IPS-20b (cell line): ENCODE measurements around the gene LRRTM3.
A peak's percentile ranks its signal among the peaks of the same experiment; 100 is the strongest.

Experiments
- H3K27ac ChIP-seq: one replicate; pipeline ENCODE4 v1.5.1; 2013; ENCODE audit warnings: low read length
- H3K27me3 ChIP-seq: 2 replicates; pipeline ENCODE4 v1.6.1; 2013; ENCODE audit warnings: mild to moderate bottlenecking, low read length, inconsistent platforms; ENCODE audit not compliant: insufficient read depth
- H3K36me3 ChIP-seq: 2 replicates; pipeline ENCODE4 v1.6.1; 2013; ENCODE audit warnings: low read depth, mild to moderate bottlenecking, inconsistent platforms, low read length, moderate library complexity; ENCODE audit not compliant: insufficient read depth
- H3K4me1 ChIP-seq: 2 replicates; pipeline ENCODE4 v1.6.1; 2013; ENCODE audit warnings: mild to moderate bottlenecking, control low read depth, inconsistent platforms, low read length, moderate library complexity; ENCODE audit not compliant: insufficient read depth
- H3K4me3 ChIP-seq: 2 replicates; pipeline ENCODE4 v1.5.1; 2013; ENCODE audit warnings: mild to moderate bottlenecking, low read length, inconsistent platforms
- H3K9ac ChIP-seq: 2 replicates; pipeline ENCODE4 v1.6.1; 2013; ENCODE audit warnings: low read depth, mild to moderate bottlenecking, inconsistent platforms, low read length, moderate library complexity
- H3K9me3 ChIP-seq: 2 replicates; pipeline ENCODE4 v1.6.1; 2013; ENCODE audit warnings: mild to moderate bottlenecking, low read depth, low read length, inconsistent platforms; ENCODE audit not compliant: insufficient read depth

Gene LRRTM3

DNA sequence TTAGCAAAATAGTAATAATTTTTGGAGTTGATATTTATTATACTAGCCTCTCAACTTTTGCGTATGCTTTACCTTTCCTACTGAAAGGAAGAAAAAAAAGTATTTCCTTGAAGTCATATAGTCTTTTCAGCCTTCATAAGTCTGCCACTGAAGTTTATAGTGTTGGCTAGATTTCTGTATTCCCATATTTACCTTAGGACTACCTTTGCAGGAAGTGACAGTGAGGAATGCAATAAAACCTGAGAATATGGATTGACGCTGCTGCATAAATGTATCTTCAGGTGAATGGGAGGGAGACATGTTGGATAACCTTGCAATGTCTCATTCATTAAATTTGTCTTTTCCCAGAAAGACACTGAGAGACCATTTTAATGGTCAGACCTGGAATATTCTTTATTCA is 6.6 kb upstream of the LRRTM3 start:
- Histone ChIP-seq H3K27ac (no peak overlapping the region), H3K36me3 (no peaks in the 10 kb centered on the region), H3K4me3 (no peak overlapping the region), H3K4me1 (no peaks in the 10 kb centered on the region; the same call in 1 of the 2 replicates), H3K9ac (no peak overlapping the region), H3K27me3 (no peaks in the 10 kb centered on the region), H3K9me3 (no peaks in the 10 kb centered on the region)

DNA sequence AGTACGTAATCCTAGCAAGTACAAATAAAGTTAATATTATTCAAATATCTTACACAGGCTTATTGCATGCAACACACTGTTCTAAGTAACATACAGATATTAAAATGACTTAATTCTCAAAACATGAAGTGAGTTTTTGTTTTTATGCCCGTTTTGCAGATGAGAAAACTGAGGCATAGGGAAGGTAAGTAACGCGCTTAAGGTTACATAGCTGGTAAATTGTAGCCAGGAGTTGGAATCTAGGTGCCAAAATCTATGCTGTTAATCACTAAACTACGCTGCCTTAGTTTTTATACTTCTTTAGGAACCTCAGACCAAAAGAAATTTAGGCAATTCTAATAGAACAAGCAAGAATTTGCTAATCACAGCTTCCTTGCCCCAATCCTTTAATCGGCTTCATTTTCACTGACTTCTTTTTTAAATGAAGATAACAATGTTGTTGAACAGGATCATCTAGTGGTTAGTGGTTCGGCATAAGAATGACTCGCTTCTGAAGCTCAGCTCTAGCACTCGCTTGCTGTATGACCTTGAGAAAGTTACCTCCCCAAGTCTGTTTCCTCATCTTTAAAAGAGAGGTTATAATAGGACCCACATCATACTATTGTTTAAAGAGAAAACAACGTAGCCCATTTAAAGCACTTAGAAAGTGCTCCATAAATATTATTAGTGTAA is 1.0 kb upstream of the LRRTM3 start:
- H3K9me3 ChIP-seq, result no peaks in the 10 kb centered on the region
- no peaks in the 10 kb centered on the region for H3K36me3 ChIP-seq
- peaks cover 36% of the 10 kb centered on the region for H3K27me3 ChIP-seq
- no peak overlapping the region for H3K9ac ChIP-seq
- H3K4me3 ChIP-seq, result peak overlapping the region; percentile 60; the same call in 1 of the 2 replicates
- peaks cover 28% of the 10 kb centered on the region; the same call in 1 of the 2 replicates for H3K4me1 ChIP-seq
- H3K27ac ChIP-seq, result no peak overlapping the region

DNA sequence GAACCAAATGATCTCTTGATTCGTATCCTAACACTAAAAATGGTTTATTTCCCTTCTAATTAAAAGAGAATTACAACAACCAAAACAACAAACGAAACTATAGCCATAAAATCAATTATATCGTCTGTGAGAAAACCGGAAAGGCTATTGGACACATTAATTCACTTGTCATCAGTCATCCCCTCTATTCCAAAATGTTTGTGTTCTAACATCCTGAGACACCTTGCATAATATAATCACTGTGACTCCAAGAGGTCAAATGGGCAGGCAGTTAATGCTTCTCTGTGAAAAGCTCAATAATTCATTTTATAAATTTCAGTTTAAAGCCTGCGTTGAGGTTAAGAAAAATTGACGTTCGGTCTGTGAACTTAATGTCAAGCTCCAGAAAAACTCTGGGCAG is 463 bp upstream of the LRRTM3 start:
- Histone ChIP-seq H3K27me3 (peaks cover 36% of the 10 kb centered on the region), H3K4me1 (peaks cover 28% of the 10 kb centered on the region; the same call in 1 of the 2 replicates), H3K9ac (peak overlapping the region; percentile 1; the same call in 1 of the 2 replicates), H3K27ac (no peak overlapping the region), H3K4me3 (peak overlapping the region; percentile 60), H3K9me3 (no peaks in the 10 kb centered on the region), H3K36me3 (no peaks in the 10 kb centered on the region)

DNA sequence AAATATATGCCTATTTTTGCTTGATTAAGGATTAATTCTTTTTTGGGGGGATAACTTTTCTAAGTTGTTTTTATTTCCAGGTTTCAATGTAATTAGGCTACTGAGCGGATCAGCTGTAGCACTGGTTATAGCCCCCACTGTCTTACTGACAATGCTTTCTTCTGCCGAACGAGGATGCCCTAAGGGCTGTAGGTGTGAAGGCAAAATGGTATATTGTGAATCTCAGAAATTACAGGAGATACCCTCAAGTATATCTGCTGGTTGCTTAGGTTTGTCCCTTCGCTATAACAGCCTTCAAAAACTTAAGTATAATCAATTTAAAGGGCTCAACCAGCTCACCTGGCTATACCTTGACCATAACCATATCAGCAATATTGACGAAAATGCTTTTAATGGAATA is 1.0 kb downstream of the LRRTM3 start:
- H3K27ac ChIP-seq, result no peak overlapping the region
- H3K9ac ChIP-seq, result no peak overlapping the region
- peak overlapping the region; percentile 60 for H3K4me3 ChIP-seq
- peaks cover 36% of the 10 kb centered on the region for H3K27me3 ChIP-seq
- peaks cover 33% of the 10 kb centered on the region; the same call in 1 of the 2 replicates for H3K4me1 ChIP-seq
- no peaks in the 10 kb centered on the region for H3K36me3 ChIP-seq
- H3K9me3 ChIP-seq, result no peaks in the 10 kb centered on the region

DNA sequence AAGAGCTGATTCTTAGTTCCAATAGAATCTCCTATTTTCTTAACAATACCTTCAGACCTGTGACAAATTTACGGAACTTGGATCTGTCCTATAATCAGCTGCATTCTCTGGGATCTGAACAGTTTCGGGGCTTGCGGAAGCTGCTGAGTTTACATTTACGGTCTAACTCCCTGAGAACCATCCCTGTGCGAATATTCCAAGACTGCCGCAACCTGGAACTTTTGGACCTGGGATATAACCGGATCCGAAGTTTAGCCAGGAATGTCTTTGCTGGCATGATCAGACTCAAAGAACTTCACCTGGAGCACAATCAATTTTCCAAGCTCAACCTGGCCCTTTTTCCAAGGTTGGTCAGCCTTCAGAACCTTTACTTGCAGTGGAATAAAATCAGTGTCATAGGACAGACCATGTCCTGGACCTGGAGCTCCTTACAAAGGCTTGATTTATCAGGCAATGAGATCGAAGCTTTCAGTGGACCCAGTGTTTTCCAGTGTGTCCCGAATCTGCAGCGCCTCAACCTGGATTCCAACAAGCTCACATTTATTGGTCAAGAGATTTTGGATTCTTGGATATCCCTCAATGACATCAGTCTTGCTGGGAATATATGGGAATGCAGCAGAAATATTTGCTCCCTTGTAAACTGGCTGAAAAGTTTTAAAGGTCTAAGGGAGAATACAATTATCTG is 1.6 kb downstream of the LRRTM3 start:
- Histone ChIP-seq H3K36me3 (no peaks in the 10 kb centered on the region), H3K4me1 (peaks cover 33% of the 10 kb centered on the region; the same call in 1 of the 2 replicates), H3K9me3 (no peaks in the 10 kb centered on the region), H3K27ac (no peak overlapping the region), H3K27me3 (peaks cover 36% of the 10 kb centered on the region), H3K9ac (peak overlapping the region; percentile 33; the same call in 1 of the 2 replicates), H3K4me3 (peak overlapping the region; percentile 60)

DNA sequence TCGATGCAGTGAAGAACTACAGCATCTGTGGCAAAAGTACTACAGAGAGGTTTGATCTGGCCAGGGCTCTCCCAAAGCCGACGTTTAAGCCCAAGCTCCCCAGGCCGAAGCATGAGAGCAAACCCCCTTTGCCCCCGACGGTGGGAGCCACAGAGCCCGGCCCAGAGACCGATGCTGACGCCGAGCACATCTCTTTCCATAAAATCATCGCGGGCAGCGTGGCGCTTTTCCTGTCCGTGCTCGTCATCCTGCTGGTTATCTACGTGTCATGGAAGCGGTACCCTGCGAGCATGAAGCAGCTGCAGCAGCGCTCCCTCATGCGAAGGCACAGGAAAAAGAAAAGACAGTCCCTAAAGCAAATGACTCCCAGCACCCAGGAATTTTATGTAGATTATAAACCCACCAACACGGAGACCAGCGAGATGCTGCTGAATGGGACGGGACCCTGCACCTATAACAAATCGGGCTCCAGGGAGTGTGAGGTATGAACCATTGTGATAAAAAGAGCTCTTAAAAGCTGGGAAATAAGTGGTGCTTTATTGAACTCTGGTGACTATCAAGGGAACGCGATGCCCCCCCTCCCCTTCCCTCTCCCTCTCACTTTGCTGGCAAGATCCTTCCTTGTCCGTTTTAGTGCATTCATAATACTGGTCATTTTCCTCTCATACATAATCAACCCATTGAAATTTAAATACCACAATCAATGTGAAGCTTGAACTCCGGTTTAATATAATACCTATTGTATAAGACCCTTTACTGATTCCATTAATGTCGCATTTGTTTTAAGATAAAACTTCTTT is 2.3 kb downstream of the LRRTM3 start:
- Histone ChIP-seq H3K9me3 (no peaks in the 10 kb centered on the region), H3K9ac (peak overlapping the region; percentile 33; the same call in 1 of the 2 replicates), H3K4me3 (peak overlapping the region; percentile 60), H3K36me3 (no peaks in the 10 kb centered on the region), H3K4me1 (peaks cover 33% of the 10 kb centered on the region; the same call in 1 of the 2 replicates), H3K27me3 (peaks cover 36% of the 10 kb centered on the region), H3K27ac (no peak overlapping the region)

DNA sequence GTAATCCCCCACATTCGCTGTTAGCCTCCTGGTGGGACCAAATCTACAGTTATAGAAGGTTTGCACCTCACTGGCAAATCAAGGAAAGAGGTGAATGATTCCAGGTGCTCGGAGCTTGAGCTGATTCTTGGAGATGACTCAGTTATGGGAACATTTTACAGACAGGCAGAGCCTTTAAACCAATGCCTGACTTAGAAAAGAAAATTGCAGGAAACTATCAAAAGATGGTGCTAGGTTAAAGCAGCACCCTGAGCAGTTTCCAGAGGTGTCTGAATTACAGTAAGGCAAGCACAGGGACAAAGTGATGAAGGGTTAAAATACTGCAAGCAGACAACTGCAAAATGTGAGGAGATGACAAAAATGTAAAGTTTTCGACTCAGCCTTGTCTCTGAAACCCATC is 2.9 kb downstream of the LRRTM3 start:
- H3K9ac ChIP-seq, result no peak overlapping the region; the same call in 1 of the 2 replicates
- peak overlapping the region; percentile 60 for H3K4me3 ChIP-seq
- H3K36me3 ChIP-seq, result no peaks in the 10 kb centered on the region
- H3K4me1 ChIP-seq, result peaks cover 33% of the 10 kb centered on the region; the same call in 1 of the 2 replicates
- H3K9me3 ChIP-seq, result no peaks in the 10 kb centered on the region
- H3K27ac ChIP-seq, result no peak overlapping the region
- peaks cover 36% of the 10 kb centered on the region for H3K27me3 ChIP-seq

DNA sequence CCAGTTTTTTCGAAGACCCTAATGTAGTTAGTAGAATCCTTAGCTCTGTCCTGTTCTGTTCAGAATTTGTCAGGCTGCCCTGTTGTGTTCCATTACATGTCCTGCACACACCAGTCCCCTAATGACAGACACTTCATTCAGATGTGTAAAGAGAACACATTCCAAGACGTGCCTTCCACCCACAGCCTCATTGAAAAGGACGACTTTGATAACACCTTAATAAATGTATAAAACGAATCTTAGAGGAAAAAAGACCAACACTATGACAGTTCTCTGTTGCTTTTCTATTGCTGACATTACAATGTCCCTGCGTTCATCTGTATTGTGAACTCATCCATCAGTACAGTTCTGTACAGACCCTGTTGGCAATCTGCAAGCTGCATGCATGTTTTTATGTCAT is 3.5 kb downstream of the LRRTM3 start:
- H3K27me3 ChIP-seq, result peaks cover 36% of the 10 kb centered on the region
- H3K9ac ChIP-seq, result no peak overlapping the region
- no peak overlapping the region; the same call in 1 of the 2 replicates for H3K4me3 ChIP-seq
- H3K9me3 ChIP-seq, result no peaks in the 10 kb centered on the region
- no peak overlapping the region for H3K27ac ChIP-seq
- no peaks in the 10 kb centered on the region for H3K36me3 ChIP-seq
- peaks cover 33% of the 10 kb centered on the region; the same call in 1 of the 2 replicates for H3K4me1 ChIP-seq

DNA sequence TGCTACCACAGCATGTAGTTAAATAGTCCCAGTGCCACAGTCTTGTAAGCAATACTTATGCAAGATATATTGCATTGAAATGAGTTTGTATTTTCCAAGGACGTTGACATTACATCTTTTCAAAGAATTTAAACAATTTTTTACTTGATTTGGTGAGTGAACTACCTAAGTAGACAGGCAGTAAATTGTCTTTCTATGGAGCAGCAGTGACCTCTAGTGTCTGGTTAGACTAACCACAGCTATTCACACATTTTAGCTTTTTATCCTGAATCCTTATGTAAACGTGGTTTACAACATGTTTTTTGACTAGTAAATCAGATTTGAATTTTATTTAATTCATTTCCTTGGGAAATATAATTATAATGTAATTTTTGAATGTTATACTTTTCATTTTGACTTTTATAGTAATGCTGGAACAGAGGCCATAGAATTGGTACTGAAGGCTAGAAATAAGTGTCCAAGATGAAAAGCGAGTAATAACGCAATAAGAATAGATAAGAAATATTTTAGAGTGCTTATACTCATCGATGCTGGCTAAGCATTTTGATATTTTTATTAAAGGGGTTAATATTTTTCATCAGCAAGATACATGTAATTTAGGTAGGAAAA is 5.6 kb downstream of the LRRTM3 start:
- Histone ChIP-seq H3K27ac (no peak overlapping the region), H3K9ac (no peak overlapping the region), H3K4me1 (peaks cover 23% of the 10 kb centered on the region; the same call in 1 of the 2 replicates), H3K9me3 (no peaks in the 10 kb centered on the region), H3K36me3 (no peaks in the 10 kb centered on the region), H3K4me3 (no peak overlapping the region), H3K27me3 (peaks cover 34% of the 10 kb centered on the region)

DNA sequence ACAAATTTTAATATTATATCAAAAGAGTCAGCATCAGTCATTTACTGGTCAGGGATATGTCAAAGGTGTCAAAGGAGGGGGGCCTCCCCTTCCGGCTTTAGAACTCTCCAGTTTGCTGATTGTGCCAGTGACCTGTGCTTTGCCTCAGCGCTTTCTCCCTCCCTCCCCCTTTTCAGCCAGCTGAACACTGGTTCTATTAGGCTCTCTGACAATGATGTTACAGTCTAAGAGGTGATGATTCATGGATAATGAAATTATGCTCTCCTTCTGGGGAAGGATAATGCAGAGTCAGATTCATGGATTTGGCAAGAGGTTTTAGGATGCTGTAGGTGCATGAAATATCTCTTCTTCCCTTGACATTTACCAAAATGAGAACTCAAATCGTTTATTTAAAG is 6.1 kb downstream of the LRRTM3 start:
- Histone ChIP-seq H3K4me3 (no peak overlapping the region), H3K27me3 (peaks cover 29% of the 10 kb centered on the region), H3K4me1 (peaks cover 20% of the 10 kb centered on the region; the same call in 1 of the 2 replicates), H3K9me3 (no peaks in the 10 kb centered on the region), H3K36me3 (no peaks in the 10 kb centered on the region), H3K9ac (no peak overlapping the region), H3K27ac (no peak overlapping the region)

DNA sequence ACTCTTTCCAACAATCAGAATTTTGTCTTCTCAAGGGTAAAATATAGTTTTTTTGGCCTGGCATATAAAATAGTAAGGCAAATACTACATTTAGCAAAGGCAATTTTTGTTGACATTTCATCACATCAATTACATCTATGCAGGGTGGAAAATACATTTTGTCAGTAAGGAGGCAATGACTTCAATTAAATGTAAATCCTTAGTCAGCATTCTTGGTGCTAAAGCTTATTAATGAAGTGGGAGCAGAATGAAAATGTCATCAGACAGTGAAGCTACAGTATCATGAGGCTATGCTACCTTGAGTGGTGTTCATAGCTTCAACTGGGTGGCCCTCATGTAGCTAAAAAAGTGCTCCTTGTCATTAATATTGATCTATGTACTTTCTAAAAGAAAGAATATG is 8.9 kb downstream of the LRRTM3 start:
- H3K4me1 ChIP-seq, result peaks cover 4% of the 10 kb centered on the region; the same call in 1 of the 2 replicates
- H3K27ac ChIP-seq, result no peak overlapping the region
- no peak overlapping the region for H3K4me3 ChIP-seq
- peaks cover 1% of the 10 kb centered on the region for H3K27me3 ChIP-seq
- no peaks in the 10 kb centered on the region for H3K9me3 ChIP-seq
- no peak overlapping the region for H3K9ac ChIP-seq
- H3K36me3 ChIP-seq, result no peaks in the 10 kb centered on the region
